ENCODE measurements around the gene RTEL1.
"Not testable (repeated sequence)": the region's sequence is repeated elsewhere in the genome, so short reads cannot be mapped to it uniquely, and the experiment has no call there.

DNA sequence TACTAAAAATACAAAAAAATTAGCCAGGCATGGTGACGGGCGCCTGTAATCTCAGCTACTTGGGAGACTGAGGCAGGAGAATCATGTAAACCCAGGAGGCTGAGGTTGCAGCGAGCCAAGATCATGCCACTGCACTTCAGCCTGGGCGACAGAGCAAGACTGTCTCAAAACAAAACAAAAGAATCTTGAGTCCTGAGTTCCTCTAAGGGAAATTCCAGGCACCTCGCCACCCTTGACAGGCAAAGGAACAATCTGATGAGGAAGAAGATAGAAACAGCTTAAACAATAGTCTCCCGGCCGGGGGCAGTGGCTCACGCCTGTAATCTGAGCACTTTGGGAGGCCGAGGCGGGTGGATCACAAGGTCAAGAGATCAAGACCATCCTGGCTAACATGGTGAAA, 26.7 kb upstream of the RTEL1 start:
- TF ChIP-seq, protein P1, sequence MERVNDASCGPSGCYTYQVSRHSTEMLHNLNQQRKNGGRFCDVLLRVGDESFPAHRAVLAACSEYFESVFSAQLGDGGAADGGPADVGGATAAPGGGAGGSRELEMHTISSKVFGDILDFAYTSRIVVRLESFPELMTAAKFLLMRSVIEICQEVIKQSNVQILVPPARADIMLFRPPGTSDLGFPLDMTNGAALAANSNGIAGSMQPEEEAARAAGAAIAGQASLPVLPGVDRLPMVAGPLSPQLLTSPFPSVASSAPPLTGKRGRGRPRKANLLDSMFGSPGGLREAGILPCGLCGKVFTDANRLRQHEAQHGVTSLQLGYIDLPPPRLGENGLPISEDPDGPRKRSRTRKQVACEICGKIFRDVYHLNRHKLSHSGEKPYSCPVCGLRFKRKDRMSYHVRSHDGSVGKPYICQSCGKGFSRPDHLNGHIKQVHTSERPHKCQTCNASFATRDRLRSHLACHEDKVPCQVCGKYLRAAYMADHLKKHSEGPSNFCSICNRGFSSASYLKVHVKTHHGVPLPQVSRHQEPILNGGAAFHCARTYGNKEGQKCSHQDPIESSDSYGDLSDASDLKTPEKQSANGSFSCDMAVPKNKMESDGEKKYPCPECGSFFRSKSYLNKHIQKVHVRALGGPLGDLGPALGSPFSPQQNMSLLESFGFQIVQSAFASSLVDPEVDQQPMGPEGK (CRISPR knock-in tag; IDR thresholded peaks at IDR 0.05; ENCODE audit: borderline replicate concordance), result not testable (repeated sequence)
- TF ChIP-seq PPARA (CRISPR knock-in tag; IDR thresholded peaks at IDR 0.05; ENCODE audit: borderline replicate concordance); TOX (CRISPR knock-in tag; IDR thresholded peaks at IDR 0.05; ENCODE audit: borderline replicate concordance); ZFP30 (CRISPR knock-in tag; IDR thresholded peaks at IDR 0.05); ESRRG (CRISPR knock-in tag; IDR thresholded peaks at IDR 0.05); SNAI2 (CRISPR knock-in tag; IDR thresholded peaks at IDR 0.05); ISL1 (CRISPR knock-in tag; IDR thresholded peaks at IDR 0.05); ZFP3 (CRISPR knock-in tag; IDR thresholded peaks at IDR 0.05); ZC3H10 (CRISPR knock-in tag; IDR thresholded peaks at IDR 0.05): not testable (repeated sequence)

Data from SK-N-SH treated with all-trans-retinoic acid at 6 μM for 48 hours (cell line).